Measurements from ENCODE around the gene DGCR6L.

DGCR6L gene

GRCh38 chr22:20302438-20303228, 17.2 kb downstream of the DGCR6L start:
- TF ChIP-seq POLR2AphosphoS5 (IDR thresholded peaks at IDR 0.05; ENCODE audit: low read depth, low read length) (no peak), FOXP2 (optimal IDR thresholded peaks at IDR 0.05; ENCODE audit: borderline replicate concordance, extremely low read depth, extremely low read length, insufficient read depth) (no peak), SIN3A (IDR thresholded peaks at IDR 0.05; ENCODE audit: borderline replicate concordance, insufficient read depth, low read length) (no peak), REST (IDR thresholded peaks at IDR 0.05; ENCODE audit: insufficient read depth in 1 of 2, low read depth in 2 of 2, low read length in 2 of 2) (no peak), TAF1 (IDR thresholded peaks at IDR 0.05; ENCODE audit: borderline replicate concordance, insufficient read depth, low read length) (no peak)

GRCh38 chr22:20299746-20300136, 20.1 kb downstream of the DGCR6L start:
- TF ChIP-seq SIN3A (IDR thresholded peaks at IDR 0.05; ENCODE audit: borderline replicate concordance, insufficient read depth, low read length) = no peak
- no peak for TF ChIP-seq REST (IDR thresholded peaks at IDR 0.05; ENCODE audit: insufficient read depth in 1 of 2, low read depth in 2 of 2, low read length in 2 of 2)
- TF ChIP-seq FOXP2 (optimal IDR thresholded peaks at IDR 0.05; ENCODE audit: borderline replicate concordance, extremely low read depth, extremely low read length, insufficient read depth) = no peak
- TF ChIP-seq TAF1 (IDR thresholded peaks at IDR 0.05; ENCODE audit: borderline replicate concordance, insufficient read depth, low read length) = no peak
- no peak for TF ChIP-seq POLR2AphosphoS5 (IDR thresholded peaks at IDR 0.05; ENCODE audit: low read depth, low read length)

- TF ChIP-seq REST (IDR thresholded peaks at IDR 0.05; ENCODE audit: insufficient read depth in 1 of 2, low read depth in 2 of 2, low read length in 2 of 2) (no peak), POLR2AphosphoS5 (IDR thresholded peaks at IDR 0.05; ENCODE audit: low read depth, low read length) (no peak), SIN3A (IDR thresholded peaks at IDR 0.05; ENCODE audit: borderline replicate concordance, insufficient read depth, low read length) (0 out of 2 replicates have a peak, but pooled peaks have one; percentile 8), FOXP2 (optimal IDR thresholded peaks at IDR 0.05; ENCODE audit: borderline replicate concordance, extremely low read depth, extremely low read length, insufficient read depth) (peak; percentile 32), TAF1 (IDR thresholded peaks at IDR 0.05; ENCODE audit: borderline replicate concordance, insufficient read depth, low read length) (no peak)
Observed at GRCh38 chr22:20298803-20299745, 20.8 kb downstream of the DGCR6L start.

- TF ChIP-seq TAF1 (IDR thresholded peaks at IDR 0.05; ENCODE audit: borderline replicate concordance, insufficient read depth, low read length) (no peak), POLR2AphosphoS5 (IDR thresholded peaks at IDR 0.05; ENCODE audit: low read depth, low read length) (no peak), SIN3A (IDR thresholded peaks at IDR 0.05; ENCODE audit: borderline replicate concordance, insufficient read depth, low read length) (no peak), FOXP2 (optimal IDR thresholded peaks at IDR 0.05; ENCODE audit: borderline replicate concordance, extremely low read depth, extremely low read length, insufficient read depth) (no peak), REST (IDR thresholded peaks at IDR 0.05; ENCODE audit: insufficient read depth in 1 of 2, low read depth in 2 of 2, low read length in 2 of 2) (no peak)
Observed at GRCh38 chr22:20298110-20298802, 21.6 kb downstream of the DGCR6L start.
